Left lobe of liver (tissue), 2 donors: Measurements from ENCODE around the gene SYMPK. TPM values are rescaled to one million over a fixed set of nuclear protein-coding genes. Genes with fewer than 3 reads are reported as not detected.
"Not testable (repeated sequence)": the region's sequence is repeated elsewhere in the genome, so short reads cannot be mapped to it uniquely, and the experiment has no call there.

Experiments used
- ATAC-seq: fragments of 200-7000 bp; cut with Tn5 transposase; one replicate; pipeline ENCODE4 v1.9.1; 2020; ENCODE audit warnings: mild to moderate bottlenecking, moderate library complexity
- DNase-seq: peaks from one replicate; pipeline ENCODE4 v3.0.0-alpha.2; 2020; ENCODE audit warnings: low spot score
- total RNA-seq: library from RNA; stranded (reverse); gene quantifications from one replicate; pipeline ENCODE4 v1.2.1, GENCODE V29; 2021
- donor health status: DM: no; HTN: no; CAD: no; lungs with moderate emphysema.
- donor health status: DM: no; HTN: yes; CAD: no.

Gene SYMPK
- total RNA-seq, 1 donor from 2014 or later = 45.9 TPM

DNA sequence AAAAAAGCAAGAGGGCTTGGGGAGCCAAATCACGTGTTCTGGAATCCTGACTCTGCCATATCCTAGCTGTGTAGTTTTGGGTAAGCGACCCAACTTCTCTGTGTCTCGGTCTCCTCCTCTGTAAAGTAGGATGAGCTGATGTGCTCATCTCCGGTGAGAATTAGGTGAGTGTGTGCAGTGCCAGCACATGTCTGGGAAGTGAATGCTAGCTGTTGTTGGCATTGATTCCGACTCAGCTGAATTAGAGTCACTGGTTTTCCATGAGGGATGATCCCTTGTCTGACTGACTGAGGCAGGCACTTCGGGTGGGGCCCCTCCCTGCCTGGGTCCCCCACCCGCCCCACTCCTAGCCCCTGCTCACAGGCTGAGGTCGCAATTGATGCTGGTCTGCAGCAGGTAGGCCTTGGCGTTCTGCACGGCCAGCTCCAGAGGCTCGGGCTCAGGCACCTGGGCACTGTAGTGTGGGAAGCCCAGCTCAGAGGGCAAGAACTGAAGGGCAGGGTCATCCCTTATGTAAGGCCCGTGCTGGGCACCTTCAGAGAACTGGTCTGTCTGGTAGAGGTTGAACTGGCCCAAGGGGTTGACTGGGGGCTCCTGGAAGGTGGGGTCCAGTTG lies 48.7 kb downstream of the SYMPK start:
- no peak for ATAC-seq

DNA sequence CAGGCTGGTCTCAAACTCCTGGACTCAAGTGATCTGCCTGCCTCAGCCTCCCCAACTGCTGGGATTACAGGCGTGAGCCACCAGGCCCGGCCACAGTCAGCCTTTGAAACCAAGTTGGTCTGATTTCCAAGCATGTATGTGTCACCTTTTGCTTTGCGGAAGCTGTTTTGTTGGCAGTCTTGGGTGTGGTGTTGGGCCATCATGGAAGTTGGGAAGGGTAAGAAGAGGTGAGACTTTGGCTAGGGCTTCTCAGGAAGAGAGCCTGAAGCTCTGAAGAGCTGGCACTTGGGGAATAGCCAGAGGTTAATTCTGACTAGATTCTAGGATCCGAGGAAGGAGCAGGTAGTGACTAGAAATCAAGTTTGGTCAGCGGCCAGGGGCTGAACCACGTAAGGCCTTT lies 50.6 kb downstream of the SYMPK start:
- no peak for DNase-seq
- no peak for ATAC-seq

More for the DNA sequence above, 48.7 kb downstream of the SYMPK start:
- no peak for DNase-seq

DNA sequence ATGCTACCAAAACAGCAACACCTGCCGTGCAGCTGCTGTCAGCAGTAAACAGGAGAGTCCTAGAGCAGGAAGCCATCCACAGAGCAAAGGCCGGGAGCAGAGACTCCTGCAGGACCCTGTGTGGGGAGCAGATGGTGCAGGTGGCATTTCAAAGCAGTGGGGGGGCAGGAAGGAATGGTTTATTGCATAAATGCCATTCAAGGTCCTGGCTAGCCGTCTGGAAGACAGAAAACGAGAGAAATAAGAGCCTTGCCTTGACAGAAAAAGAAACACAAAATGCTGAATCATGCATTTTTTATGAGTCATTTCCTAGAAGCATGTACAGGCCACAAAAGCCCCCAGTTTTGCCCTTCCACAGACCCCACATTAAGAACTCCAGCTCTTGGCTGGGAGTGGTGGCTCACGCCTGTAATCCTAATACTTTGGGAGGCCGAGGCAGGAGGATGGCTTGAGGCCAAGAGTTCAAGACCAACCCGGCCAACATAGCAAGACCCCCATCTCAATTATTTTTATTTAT lies 53.2 kb downstream of the SYMPK start:
- no peak for ATAC-seq
- no peak for DNase-seq

DNA sequence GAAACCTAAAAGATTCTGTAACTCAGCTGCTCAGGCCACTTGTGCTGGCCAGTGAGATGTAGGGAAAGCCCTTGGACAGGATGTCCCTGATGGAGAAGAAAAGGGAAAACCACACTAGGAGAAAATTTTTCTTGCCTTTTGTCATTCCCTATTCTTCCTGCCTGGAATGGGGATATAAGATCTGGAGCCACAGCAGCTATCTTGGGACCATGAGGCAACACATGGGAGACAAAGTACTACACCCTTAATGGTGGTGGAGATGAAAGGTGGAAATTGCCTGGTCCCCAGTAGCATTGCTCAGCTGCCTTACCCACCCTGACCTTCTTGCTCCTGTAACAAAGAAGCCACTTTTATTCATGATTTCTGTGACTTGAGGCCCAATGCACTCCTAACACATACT lies 57.2 kb downstream of the SYMPK start:
- DNase-seq (no peak), ATAC-seq (no peak)

DNA sequence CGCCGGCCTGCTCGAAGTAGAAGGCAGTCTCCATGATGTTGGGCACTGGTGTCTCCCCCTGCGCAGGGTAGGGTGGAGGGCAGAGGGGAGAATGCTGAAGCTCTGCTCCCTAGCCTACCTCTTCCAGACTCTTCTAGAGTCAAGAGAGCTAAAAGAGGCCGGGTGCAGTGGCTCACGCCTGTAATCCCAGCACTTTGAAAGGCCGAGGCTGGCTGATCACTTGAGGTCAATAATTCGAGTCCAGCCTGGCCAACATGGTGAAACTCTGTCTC lies 58.1 kb downstream of the SYMPK start:
- no peak for ATAC-seq
- no peak for DNase-seq

DNA sequence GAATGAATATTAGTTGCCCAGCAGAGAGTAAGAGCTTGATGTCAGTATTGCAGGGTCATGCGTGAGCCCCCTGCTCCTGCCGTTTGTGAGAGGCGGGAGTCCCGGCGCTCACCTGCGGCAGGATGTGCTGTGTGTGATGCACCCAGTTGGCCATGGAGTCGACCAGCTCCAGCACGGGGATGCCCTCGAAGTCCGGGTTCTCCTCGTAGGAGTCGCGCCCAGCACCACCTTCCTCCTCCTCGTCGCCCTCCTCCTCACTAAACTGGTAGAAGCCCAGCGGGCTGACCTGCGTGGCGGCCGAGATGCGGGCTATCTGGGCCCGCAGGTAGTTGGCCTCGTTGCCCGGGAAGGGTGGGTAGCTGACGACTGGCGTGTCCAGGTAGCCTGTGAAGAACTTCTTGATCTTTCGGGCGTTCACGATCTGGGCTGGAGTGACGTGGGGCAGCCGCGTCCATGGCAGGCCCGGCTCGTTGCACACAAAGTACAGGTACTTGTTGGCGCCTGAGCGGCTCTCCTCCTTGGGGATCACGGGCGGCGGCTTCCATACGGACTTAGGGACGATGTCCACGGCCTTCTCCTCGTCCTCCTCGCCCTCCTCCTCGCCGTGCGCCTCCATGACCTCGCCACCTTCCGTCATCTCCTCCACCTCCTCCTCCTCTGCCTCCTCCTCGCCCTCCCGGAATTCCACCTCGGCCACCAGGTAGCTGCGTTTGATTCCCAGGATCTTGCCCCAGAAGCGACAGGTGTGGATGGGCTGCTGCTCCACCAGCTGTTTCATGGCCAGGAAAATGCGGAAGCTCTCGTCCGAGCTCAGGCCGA lies 58.6 kb downstream of the SYMPK start:
- ATAC-seq = no peak

DNA sequence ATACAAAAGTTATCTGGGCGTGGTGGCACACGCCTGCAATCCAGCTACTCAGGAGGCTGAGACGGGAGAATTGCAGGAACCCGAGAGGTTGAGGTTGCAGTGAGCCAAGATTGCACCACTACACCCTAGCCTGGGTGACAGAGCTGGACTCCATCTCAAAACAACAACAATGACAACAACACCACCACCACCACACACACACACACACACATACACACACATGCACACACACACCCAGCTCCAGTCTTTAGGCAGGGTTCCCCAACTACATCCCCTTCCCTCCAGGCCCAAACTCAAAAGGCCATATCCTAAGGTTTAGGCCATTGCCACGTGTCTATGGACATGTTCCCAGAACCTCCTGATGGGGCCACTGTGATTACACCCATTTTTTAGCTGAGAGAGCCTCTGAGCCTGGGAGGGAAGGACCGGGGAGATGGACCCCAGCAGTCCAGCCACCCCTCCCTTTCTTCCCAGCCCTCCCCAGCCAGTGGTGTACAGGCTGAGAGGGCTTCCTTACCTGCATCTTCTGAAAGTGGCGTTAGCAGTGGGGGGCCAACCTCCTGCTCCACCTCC lies 61.3 kb downstream of the SYMPK start:
- DNase-seq (no peak), ATAC-seq (no peak)

More for the DNA sequence above, 58.6 kb downstream of the SYMPK start:
- no peak for DNase-seq

DNA sequence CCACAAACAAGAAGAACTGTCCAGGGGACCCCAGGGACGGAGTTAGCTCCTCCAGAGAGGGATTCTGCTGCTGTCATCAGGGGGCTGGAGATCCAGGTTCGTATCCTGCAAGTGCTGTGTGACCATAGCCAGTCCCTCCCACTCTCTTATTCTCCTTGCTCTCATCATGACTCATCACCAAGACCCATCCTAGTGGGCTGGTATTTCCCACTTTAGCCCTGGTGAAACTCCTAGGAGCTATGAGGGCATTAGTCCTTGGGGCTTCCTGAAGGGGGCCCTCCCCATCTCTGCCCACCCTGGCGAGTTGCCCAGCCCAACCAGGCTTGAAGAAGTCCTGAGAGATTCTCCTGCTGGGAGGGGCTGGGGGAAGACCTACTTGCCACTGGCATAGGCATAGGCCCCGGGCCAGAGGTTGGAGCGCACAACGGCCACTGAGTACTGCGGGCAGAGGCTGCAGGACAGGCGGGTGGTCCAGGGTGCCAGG lies 62.8 kb downstream of the SYMPK start:
- no peak for ATAC-seq

DNA sequence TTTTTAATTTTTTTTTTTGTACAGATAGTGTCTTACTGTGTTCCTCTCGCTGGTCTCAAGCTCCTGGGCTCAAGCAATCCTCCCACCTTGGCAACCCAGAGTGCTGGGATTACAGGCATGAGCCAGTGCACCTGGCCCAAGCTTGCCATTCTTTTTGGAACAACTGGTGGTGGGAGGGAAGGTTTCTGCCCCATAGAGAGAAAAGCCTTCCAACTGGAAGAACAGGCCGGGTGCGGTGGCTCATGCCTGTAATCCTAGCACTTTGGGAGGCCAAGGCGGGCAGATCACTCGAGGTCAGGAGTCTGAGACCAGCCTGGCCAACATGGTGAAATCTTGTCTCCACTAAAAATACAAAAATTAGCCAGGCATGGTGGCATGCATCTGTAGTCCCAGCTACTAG lies 63.4 kb downstream of the SYMPK start:
- ATAC-seq, DNase-seq: not testable (repeated sequence)

More for the DNA sequence above, 62.8 kb downstream of the SYMPK start:
- DNase-seq = no peak

DNA sequence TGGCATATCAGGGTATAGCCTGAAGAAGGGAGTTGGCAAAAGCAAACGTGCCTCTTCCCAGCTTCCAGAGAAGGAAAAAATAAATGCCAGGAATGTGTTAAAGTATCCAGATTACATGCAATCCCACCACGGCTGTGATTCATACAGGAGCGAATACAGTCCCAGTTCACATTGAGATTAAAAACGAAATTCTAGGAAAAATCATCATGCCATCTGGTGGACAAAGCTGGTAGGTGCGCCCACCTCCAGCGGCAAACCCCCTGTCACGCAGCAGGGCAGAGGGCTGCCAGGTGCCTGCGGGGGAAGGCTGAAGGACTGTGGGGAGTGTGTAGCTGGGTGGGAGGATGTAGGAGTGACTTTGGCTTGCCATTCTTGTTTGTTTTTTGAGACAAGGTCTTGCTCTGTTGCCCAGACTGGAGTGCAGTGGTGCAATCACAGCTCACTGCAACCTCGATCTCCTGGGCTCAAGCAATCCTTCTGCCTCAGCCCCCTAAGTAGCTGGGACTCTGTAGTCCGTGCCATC lies 63.9 kb downstream of the SYMPK start:
- no peak for DNase-seq
- peak; percentile 93 for ATAC-seq

DNA sequence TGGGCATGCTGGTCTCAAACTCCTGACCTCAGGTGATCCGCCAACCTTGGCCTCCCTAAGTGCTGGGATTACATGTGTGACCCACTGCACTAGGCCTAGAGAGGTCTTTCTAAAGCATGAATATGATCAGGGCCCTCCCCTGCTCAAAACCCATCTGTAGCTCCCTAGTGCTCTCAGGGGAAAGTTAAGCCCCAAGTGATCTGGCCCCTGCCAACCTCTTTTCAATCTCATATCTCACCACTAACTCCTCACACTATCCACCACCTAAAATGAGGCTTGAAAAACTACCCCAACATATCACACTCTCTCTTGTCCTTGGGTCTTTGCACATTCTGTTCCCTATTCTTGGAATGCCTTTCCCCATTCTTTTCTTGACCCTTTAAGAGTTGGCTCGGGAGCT lies 68.3 kb downstream of the SYMPK start:
- ATAC-seq (no peak), DNase-seq (no peak)

DNA sequence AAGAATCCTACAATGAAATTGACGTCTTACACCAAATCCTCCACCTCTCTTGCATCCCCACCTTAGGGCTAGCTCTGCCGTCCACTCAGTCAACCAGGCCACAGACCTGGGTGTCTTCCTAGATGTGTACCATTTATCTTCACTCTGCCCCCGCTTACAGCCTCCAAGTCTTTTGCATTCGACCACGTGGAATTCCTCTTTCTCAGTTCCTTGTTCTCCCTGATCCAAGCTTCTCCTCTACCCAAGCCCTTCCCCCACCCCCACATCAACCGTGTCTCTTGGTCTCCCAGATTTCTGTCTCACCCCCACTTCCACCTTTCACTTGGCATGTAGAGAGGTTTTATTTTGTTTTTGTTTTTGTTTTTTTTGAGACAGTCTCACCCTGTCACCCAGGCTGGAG lies 69.1 kb downstream of the SYMPK start:
- no peak for ATAC-seq
- no peak for DNase-seq

DNA sequence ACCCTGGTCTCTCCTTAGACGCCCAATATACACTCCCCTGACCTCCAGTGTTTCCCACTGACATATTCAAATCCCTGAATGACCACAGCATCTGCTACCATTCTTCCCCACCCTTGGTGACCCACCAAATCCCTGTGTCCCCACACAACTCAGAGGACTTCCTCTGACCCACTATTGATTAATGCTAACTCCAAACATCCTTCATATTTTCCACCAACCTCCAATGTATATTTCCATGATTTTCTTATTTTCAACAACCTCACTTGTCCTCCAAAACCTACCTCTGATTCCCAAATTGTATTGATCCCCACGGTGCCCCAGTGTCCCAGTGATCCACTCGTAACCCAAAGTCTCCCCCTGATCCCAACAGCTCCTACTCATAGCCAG lies 69.8 kb downstream of the SYMPK start:
- DNase-seq (no peak), ATAC-seq (no peak)

DNA sequence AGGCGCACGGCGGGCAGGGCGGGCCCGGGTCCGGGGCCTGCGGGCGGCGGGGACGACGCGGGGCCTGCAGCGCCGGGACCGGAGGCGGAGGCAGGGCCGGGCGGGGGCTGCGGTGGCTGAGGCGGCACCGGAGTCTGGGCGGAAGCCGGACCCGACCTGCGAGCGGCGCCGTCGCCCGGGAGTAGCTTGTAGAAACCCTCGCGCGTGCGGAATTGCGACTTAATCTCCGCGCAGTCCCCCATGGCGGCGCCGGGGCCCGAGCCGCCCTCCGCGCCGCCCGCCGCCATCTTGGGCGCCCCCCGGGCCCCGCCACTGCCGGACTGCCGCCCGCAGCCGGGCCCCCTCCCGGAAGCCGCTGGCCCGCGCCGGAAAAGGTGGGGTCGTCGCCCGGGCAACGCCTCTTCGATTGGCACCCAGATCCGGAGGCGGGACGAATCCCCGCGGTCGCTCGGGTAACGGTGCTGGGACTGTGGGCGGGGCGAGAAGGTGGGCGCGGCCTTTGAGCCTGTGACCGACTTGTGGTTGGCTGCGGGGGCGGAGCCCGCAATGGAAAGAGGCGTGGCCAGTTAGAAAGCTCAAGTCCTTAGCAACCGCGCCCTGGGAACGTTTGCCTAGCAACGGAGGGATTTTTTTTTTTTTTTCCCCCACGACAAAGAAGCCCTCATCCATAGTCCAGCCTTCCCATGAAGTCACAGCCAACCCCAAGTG lies 70.3 kb downstream of the SYMPK start, which contains the start of gene DMWD:
Gene DMWD (minus strand): TSS at position 376 of the 708 bp plus-strand sequence. CDS start 89 bp downstream, at position 287.
- peak; percentile 100 for DNase-seq
- ATAC-seq = peak; percentile 99

DNA sequence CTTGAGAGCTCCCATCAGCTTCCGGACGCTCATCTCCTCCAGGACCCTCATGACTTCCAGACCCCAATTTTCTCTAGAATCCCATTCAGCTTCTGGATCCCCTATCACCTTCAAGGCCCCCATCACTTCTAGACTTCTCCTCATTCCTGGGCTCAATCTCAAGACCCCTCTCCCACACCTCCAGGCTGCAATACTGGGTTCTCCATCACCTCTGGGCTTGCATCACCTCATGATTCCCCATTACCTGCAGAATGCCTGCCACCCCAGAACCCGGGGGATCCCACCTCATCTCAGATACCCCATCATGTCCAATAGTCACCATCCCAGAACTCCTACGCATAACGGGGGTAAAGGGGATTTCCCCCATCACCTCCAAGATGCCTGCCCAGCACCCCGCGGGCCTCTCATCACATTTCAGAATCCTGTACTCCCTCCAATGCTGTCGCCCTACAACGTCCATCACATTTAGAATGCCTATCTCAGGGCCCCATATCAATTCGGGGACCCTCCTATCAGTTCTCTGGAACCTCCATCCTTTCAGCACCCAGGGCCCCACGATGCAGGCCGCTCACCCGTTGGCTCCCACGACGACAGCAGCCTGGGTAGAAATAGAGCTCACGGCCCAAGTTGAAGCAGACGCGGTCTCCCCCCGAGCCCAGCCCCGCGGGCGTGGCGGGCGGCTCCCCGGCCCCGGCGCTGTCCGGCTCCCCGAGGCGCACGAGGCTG lies 71.0 kb downstream of the SYMPK start:
- DNase-seq (no peak), ATAC-seq (no peak)

DNA sequence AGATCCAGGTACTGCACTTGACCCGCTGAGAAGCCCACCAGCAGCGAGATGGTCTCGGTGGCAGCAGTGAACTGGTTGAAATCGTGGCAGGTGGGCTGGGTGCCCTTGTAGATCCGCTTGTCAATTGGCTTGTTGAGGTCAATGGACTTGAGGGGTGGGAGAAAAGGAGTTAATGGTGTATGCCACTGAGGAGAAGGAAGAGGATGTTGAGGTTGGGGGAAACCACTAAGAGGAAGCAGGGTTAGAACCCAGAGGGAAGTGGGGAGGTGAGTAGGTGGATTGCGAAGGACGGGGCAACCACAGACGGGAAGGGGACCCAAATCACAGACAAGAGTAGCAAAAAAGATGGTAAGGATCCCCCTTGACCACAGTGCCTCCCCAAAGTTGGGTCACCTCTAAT lies 72.0 kb downstream of the SYMPK start:
- ATAC-seq (no peak), DNase-seq (no peak)

DNA sequence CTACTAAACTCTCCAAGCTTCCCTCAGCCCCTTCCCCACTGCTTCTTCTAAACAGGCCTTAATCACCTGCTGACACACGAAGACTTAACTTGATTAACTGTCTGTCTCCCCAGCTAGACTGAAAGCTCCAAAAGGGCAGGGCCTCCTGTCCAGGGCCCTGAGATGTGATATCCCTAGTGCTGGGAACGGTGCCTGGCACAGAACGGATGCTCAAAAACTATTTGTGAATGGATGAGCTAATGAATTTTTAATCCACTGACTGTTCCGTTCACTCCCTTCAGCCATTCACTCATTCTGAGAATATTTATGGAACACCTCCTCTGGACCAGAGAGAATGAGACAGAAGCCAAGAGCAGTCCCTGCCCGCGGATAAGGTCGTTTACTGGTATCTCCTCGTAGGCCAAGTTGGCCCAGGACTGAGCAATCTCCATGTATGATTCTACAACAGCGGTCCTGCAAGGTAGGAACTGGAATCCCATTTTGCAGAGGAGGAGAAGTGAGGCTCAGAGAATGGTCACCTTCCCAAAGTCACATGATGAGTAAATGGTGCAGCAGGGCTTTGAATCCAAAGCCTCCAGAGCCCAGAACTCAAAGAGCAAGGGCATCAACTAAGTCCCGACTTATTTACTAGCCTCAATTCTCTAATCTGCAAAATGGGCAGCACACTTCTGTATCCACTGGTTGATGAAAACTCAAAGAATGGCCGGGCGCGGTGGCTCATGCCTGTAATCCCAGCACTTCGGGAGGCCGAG lies 73.7 kb downstream of the SYMPK start:
- DNase-seq (no peak), ATAC-seq (no peak)

DNA sequence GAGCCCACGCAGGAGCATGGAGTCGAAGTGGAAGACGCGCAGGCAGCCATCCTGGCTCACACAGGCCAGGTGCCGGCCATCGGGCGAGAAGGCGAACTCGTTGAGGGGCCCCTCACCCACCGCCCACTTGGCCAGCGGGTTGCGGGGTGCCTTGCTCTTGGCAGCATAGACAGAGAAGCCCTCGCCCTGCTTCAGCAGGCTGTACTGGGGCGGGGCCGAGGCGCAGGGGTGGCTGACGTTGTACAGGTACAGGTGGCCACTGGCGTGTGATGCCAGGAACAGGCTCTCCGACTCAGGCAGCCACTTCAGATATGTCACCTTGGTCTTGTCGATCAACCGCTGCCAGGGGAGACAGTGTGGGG lies 76.4 kb downstream of the SYMPK start:
- no peak for DNase-seq
- no peak for ATAC-seq

DNA sequence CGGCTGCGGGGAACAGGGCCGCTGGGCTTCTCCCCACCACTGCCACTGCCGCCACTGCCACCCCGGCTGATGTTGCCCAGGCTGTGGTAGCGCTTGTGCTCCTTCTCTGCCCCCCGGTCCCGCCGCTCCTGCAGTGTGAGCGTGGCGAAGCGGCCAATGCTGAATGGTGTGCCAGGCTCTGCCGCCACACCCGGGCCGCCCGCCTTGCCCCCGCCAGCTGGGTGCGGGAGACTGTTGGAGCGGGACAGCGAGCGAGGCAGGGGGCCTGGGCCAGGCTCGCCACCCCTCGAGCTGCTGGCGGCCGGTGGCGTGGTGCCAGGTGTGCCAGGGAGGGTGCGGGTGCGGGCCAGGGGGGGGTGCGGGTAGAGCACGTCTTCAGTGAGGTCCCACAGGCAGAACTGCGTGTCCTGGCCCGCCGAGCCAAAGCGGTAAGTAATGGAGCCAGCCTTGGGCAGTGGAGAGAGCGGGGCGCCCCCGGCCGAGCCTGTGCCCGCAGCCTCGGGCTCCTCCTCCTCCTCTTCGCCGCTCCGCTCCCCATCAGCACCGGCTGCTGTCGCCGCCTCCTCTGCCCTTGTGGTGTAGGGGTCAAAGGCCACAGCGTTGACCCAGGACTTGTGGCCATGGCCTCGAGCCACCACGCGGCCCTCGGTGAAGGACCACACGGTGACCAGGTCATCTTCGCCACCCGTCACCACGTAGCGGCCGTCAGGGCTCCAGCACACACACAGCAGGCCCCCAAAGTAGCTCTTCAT lies 77.0 kb downstream of the SYMPK start:
- no peak for DNase-seq

More for the DNA sequence above, 77.0 kb downstream of the SYMPK start:
- no peak for ATAC-seq
